A549 (cell line): Measurements from ENCODE around the gene TRDMT1. TPM values are rescaled to one million over a fixed set of nuclear protein-coding genes. Genes with fewer than 3 reads are reported as not detected.

Source experiments
- ATAC-seq, 2 experiments: fragments of 200-7000 bp in 1 of 2; fragments of >200 bp in 1 of 2; cut with Nextera tagmentation in 1 of 2; cut with Tn5 transposase in 1 of 2; 3 replicates each; pipeline versions ENCODE4 v1.8.0 to v1.9.1; 2018 to 2020; ENCODE audit warnings: mild to moderate bottlenecking in 1 of 2, moderate library complexity in 1 of 2
- CTCF ChIA-PET: fragments of 300-600 bp; sonication (Branson Sonifier 250); formaldehyde crosslinking; extraction: SDS; loops from one replicate; lab custom pipeline; 2021; ENCODE audit warnings: antibody characterized with exemption, inconsistent platforms; lab: Yijun Ruan, JAX
- POLR2A ChIA-PET: fragments of 350-600 bp; formaldehyde crosslinking; extraction: SDS; loops from one replicate; lab custom pipeline; 2021; ENCODE audit warnings: antibody characterized with exemption, inconsistent platforms; lab: Yijun Ruan, JAX
- DNase-seq, 2 experiments: peaks; one replicate each; pipeline versions ENCODE4 v3.0.0 to v3.0.0-alpha.2; 2011 to 2016; ENCODE audit warnings: low read depth in 1 of 2, low spot score in 1 of 2
- FAIRE-seq: peaks from 2 replicates; lab custom pipeline; 2011; peaks lifted over from hg19 to GRCh38; lab: Jason Lieb, UNC
- H3K27ac ChIP-seq, 2 experiments: fragments of >200 bp; sonication (Bioruptor Twin); formaldehyde crosslinking; 3 replicates each; pipeline ENCODE4 v1.5.1; 2016 to 2017
- H3K4me1 ChIP-seq: fragments of >200 bp; sonication (Bioruptor Twin); formaldehyde crosslinking; 3 replicates; pipeline ENCODE4 v1.6.1; 2016
- H3K4me2 ChIP-seq: fragments of >200 bp; sonication (Bioruptor Twin); formaldehyde crosslinking; 3 replicates; pipeline ENCODE4 v1.6.1; 2016
- H3K4me3 ChIP-seq: fragments of >200 bp; sonication (Bioruptor Twin); formaldehyde crosslinking; 3 replicates; pipeline ENCODE4 v1.5.1; 2016
- H3K9me3 ChIP-seq: fragments of >200 bp; sonication (Bioruptor Twin); formaldehyde crosslinking; 3 replicates; pipeline ENCODE4 v1.6.1; 2016
- EHF ChIP-seq: fragments of 250-450 bp; sonication (Bioruptor Pico); IDR thresholded peaks from 2 replicates; pipeline ENCODE4 v1.5.0; 2020; ENCODE audit warnings: mild to moderate bottlenecking
- EP300 ChIP-seq, 2 experiments: fragments of >200 bp; sonication (Bioruptor Twin); formaldehyde crosslinking; IDR thresholded peaks; 2 replicates in 1 of 2; 3 replicates in 1 of 2; pipeline ENCODE4 v1.6.1; 2016 to 2017
- FOSL2 ChIP-seq, 2 experiments: fragments of 450-650 bp in 1 of 2; fragments of >200 bp in 1 of 2; sonication (Bioruptor Twin) in 1 of 2; formaldehyde crosslinking; IDR thresholded peaks; 2 replicates each; pipeline versions ENCODE4 v1.5.0 to v1.6.1; 2016 to 2020; ENCODE audit warnings: mild to moderate bottlenecking in 1 of 2, moderate library complexity in 1 of 2
- GATA3 ChIP-seq: IDR thresholded peaks from 2 replicates; pipeline ENCODE4 v1.6.1; 2012; ENCODE audit warnings: borderline replicate concordance
- HDAC2 ChIP-seq: fragments of 200-600 bp; sonication (generic); IDR thresholded peaks from 2 replicates; pipeline ENCODE4 v1.6.1; 2016
- HEYL ChIP-seq: fragments of 250-450 bp; sonication (Bioruptor Pico); IDR thresholded peaks from 2 replicates; pipeline ENCODE4 v1.8.0; 2021; ENCODE audit warnings: mild to moderate bottlenecking, moderate library complexity
- HOXB13 ChIP-seq: fragments of 250-450 bp; sonication (Bioruptor Pico); IDR thresholded peaks from 2 replicates; pipeline ENCODE4 v1.5.0; 2020; ENCODE audit warnings: low read depth, mild to moderate bottlenecking, moderate library complexity
- HOXB5 ChIP-seq: fragments of 250-450 bp; sonication (Bioruptor Pico); IDR thresholded peaks from 2 replicates; pipeline ENCODE4 v1.5.0; 2020; ENCODE audit warnings: mild to moderate bottlenecking, moderate library complexity
- KDM1A ChIP-seq: fragments of 200-600 bp; sonication (generic); IDR thresholded peaks from 2 replicates; pipeline ENCODE4 v1.6.1; 2016; ENCODE audit warnings: low read depth, mild to moderate bottlenecking
- NFE2L2 ChIP-seq: fragments of 150-350 bp; conservative IDR thresholded peaks from 2 replicates; pipeline ENCODE4 v1.6.1; 2014; ENCODE audit warnings: low read length
- NR3C1 ChIP-seq: fragments of >200 bp; sonication (Bioruptor Twin); formaldehyde crosslinking; IDR thresholded peaks from 3 replicates; pipeline ENCODE4 v1.6.1; 2017
- PHF8 ChIP-seq: fragments of 200-600 bp; sonication (generic); IDR thresholded peaks from 2 replicates; pipeline ENCODE4 v1.6.1; 2016; ENCODE audit warnings: low read depth, mild to moderate bottlenecking, antibody characterized with exemption, moderate library complexity, borderline replicate concordance
- POLR2A ChIP-seq: IDR thresholded peaks from 2 replicates; pipeline ENCODE4 v1.6.1; 2012; ENCODE audit warnings: mild to moderate bottlenecking, low read length
- POLR2AphosphoS2 ChIP-seq: conservative IDR thresholded peaks from 2 replicates; pipeline ENCODE4 v1.6.1; 2012; ENCODE audit warnings: low read length, improper control_type of control experiment, inconsistent platforms
- RAD21 ChIP-seq, 2 experiments: fragments of >200 bp in 1 of 2; sonication (Bioruptor Twin) in 1 of 2; formaldehyde crosslinking in 1 of 2; IDR thresholded peaks in 1 of 2; conservative IDR thresholded peaks in 1 of 2; 2 replicates in 1 of 2; 3 replicates in 1 of 2; pipeline ENCODE4 v1.6.1; 2012 to 2018; ENCODE audit warnings: inconsistent platforms in 1 of 2
- RCOR1 ChIP-seq: fragments of 150-350 bp; IDR thresholded peaks from 2 replicates; pipeline ENCODE4 v1.6.1; 2014; ENCODE audit warnings: antibody characterized with exemption, low read length, low read depth
- ZFP36 ChIP-seq: fragments of 450-650 bp; IDR thresholded peaks from 2 replicates; pipeline ENCODE4 v1.6.1; 2014; ENCODE audit warnings: borderline replicate concordance; ENCODE audit not compliant: partially characterized antibody
- WGBS: methylation state at CpG from one replicate; pipeline ENCODE4 v1.1.6; 2017; ENCODE audit errors: missing lambda C conversion rate; 5-methylcytosine and 5-hydroxymethylcytosine counted together
- polyA plus RNA-seq, 4 experiments: library from polyadenylated mRNA; depleted of rRNA in 3 of 4; stranded (reverse); fragments of >200 nt; fragmentation: RNase III in 1 of 4; extraction: RNeasy Plus Mini Kit Qiagen cat#74134 plus additional on column Dnase treatment in 1 of 4; gene quantifications; 2 replicates in 3 of 4; 3 replicates in 1 of 4; pipeline ENCODE4 v1.2.3, GENCODE V29; 2011 to 2017
- TF ChIP-seq, protein P1 (sequence below): fragments of 150-350 bp; IDR thresholded peaks from 2 replicates; pipeline ENCODE4 v1.6.1; 2014; ENCODE audit warnings: low read depth, mild to moderate bottlenecking, low read length
- TF ChIP-seq, protein P2 (sequence below): IDR thresholded peaks from 2 replicates; pipeline ENCODE4 v1.6.1; 2012
- TF ChIP-seq, protein P3 (sequence below): fragments of 450-650 bp; IDR thresholded peaks from 2 replicates; pipeline ENCODE4 v1.6.1; 2014; ENCODE audit warnings: antibody characterized with exemption
- TF ChIP-seq, protein P4 (sequence below): fragments of 250-450 bp; sonication (Bioruptor Pico); IDR thresholded peaks from 2 replicates; pipeline ENCODE4 v1.5.0; 2020; ENCODE audit warnings: low read depth, mild to moderate bottlenecking, moderate library complexity

Gene TRDMT1
- polyA plus RNA-seq, 2 of the 4 experiments (the other 2 are of a cell fraction), result 2.4 to 7.4 TPM

DNA sequence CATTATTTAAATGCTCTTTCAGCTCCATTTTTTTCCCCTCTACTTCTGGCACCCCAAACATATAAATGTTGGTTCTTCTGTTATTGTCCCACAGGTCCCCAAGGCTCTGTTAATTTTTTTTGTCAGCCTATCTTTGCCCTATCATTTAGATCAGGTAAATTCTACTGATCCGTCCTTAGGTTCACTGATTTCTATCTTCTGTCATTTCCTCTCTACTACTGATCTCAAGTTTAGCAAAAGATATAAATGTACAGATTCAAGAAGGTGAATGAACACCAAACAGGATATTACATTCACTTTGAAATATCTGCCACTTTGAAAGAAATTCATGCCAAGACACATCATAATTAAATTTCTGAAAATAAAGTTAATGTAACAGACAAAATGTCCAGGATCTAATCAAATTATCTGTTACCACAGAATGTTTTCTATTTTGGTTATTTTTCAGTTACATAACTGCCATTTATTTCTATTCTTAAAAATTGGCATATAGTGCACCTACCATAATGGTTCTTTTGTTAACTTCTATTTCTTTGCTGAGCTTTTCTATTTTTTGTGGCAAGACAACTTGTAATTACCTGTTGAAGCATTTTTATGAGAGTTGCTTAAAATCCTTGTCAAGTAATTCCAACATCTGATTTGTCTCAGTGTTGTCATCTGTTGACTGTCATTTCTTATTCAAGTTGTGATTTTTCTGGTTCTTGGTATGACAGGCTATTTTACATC, 59.8 kb downstream of the TRDMT1 start:
- WGBS, result 90% methylated on average over 1 of the region's 1 CpG
- Histone ChIP-seq H3K27ac (no peak overlapping the region), H3K4me2 (no peak overlapping the region), H3K9me3 (0 out of 3 replicates have a peak, but pooled peaks cover 4% of the 10 kb centered on the region), H3K4me1 (no peaks in the 10 kb centered on the region), H3K4me3 (no peak overlapping the region)
- DNase-seq, result no peak
- FAIRE-seq, result peak; percentile 7
- TF ChIP-seq GATA3, result no peak
- TF ChIP-seq, protein P1, sequence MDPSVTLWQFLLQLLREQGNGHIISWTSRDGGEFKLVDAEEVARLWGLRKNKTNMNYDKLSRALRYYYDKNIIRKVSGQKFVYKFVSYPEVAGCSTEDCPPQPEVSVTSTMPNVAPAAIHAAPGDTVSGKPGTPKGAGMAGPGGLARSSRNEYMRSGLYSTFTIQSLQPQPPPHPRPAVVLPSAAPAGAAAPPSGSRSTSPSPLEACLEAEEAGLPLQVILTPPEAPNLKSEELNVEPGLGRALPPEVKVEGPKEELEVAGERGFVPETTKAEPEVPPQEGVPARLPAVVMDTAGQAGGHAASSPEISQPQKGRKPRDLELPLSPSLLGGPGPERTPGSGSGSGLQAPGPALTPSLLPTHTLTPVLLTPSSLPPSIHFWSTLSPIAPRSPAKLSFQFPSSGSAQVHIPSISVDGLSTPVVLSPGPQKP, result no peak
- TF ChIP-seq, protein P2, sequence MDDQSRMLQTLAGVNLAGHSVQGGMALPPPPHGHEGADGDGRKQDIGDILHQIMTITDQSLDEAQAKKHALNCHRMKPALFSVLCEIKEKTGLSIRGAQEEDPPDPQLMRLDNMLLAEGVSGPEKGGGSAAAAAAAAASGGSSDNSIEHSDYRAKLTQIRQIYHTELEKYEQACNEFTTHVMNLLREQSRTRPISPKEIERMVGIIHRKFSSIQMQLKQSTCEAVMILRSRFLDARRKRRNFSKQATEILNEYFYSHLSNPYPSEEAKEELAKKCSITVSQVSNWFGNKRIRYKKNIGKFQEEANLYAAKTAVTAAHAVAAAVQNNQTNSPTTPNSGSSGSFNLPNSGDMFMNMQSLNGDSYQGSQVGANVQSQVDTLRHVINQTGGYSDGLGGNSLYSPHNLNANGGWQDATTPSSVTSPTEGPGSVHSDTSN, result no peak
- no peak for TF ChIP-seq ZFP36
- TF ChIP-seq HOXB5 (CRISPR knock-in tag), result no peak
- no peak for TF ChIP-seq HEYL (CRISPR knock-in tag)
- no peak for TF ChIP-seq POLR2AphosphoS2
- no peak for TF ChIP-seq POLR2A
- ATAC-seq, result no peak
- ChIA-PET CTCF (no interaction called here), POLR2A (no interaction called here)

DNA sequence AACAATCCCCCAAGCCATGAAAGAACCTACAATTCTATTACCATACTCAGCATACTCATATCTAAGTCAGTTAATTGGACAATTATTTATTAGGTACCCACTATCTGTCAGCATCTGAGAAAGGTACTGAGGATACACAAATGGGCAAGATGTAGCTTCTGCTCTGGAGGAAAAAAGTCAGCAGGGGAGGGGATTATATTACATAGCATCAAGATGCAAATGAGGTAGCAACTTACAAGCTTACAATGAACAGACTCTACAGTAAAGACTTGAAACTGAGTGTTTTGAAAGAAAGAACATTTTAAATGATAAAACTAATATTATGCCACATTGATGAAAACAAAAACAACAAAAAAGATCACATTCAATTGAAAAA, 61.1 kb downstream of the TRDMT1 start:
- Histone ChIP-seq H3K9me3 (0 out of 3 replicates have a peak, but pooled peaks cover 4% of the 10 kb centered on the region), H3K4me1 (no peaks in the 10 kb centered on the region), H3K27ac (no peak overlapping the region), H3K4me3 (no peak overlapping the region), H3K4me2 (no peak overlapping the region)
- ATAC-seq, result no peak
- DNase-seq, result no peak
- no peak for FAIRE-seq
- CTCF ChIA-PET, result no interaction called here
- POLR2A ChIA-PET, result no interaction called here
- TF ChIP-seq HOXB13 (CRISPR knock-in tag) (no peak), KDM1A (no peak), FOSL2 (IDR thresholded peaks at IDR 0.05) (no peak), FOSL2 (CRISPR knock-in tag; IDR thresholded peaks at IDR 0.05) (no peak), NR3C1 (no peak), ZFP36 (no peak), HDAC2 (no peak), NFE2L2 (no peak), RCOR1 (no peak), EP300 (IDR thresholded peaks at IDR 0.05) (no peak), PHF8 (no peak)
- TF ChIP-seq, protein P3, sequence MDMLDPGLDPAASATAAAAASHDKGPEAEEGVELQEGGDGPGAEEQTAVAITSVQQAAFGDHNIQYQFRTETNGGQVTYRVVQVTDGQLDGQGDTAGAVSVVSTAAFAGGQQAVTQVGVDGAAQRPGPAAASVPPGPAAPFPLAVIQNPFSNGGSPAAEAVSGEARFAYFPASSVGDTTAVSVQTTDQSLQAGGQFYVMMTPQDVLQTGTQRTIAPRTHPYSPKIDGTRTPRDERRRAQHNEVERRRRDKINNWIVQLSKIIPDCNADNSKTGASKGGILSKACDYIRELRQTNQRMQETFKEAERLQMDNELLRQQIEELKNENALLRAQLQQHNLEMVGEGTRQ, result no peak
- TF ChIP-seq, protein P2, result no peak

DNA sequence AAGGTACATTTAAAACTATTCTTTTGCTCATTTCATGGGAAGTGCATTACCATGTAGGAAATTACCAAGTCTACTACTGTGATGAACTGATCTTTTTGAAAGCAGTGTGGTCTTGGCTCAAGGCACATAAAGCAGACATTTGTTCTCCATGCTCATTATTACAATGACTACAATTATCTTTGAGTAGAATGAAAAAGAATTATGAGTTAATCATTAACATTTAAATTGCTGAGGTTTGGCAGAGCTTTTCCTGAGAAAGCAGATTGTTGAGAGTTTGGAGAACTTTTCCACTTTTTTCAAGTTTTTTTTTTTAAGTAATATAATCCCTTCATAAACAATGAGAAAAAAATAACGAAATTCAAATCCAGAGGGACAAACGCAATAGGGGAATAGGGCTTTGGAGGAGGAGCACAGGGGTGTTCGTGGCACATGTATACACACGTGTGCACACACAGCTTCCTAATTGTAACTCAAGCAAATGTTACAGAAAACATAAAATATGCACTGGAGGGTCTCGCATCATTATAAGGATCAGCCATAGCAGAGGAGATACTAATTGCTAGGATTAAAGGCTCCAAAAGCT, 62.9 kb downstream of the TRDMT1 start:
- Histone ChIP-seq H3K4me2 (no peak overlapping the region), H3K9me3 (0 out of 3 replicates have a peak, but pooled peaks cover 4% of the 10 kb centered on the region), H3K4me1 (no peaks in the 10 kb centered on the region), H3K4me3 (no peak overlapping the region), H3K27ac (no peak overlapping the region)
- ATAC-seq, result no peak
- POLR2A ChIA-PET, result no interaction called here
- CTCF ChIA-PET, result interaction anchor here (1.1 kb wide), 1 partner anchor 63 kb away, joined by 4 read pairs; the partner anchor contains the start of gene TRDMT1
- 55% methylated on average over 5 of the region's 5 CpGs for WGBS
- DNase-seq, result no peak
- FAIRE-seq, result no peak
- TF ChIP-seq, protein P4, sequence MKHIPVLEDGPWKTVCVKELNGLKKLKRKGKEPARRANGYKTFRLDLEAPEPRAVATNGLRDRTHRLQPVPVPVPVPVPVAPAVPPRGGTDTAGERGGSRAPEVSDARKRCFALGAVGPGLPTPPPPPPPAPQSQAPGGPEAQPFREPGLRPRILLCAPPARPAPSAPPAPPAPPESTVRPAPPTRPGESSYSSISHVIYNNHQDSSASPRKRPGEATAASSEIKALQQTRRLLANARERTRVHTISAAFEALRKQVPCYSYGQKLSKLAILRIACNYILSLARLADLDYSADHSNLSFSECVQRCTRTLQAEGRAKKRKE, result no peak
- TF ChIP-seq GATA3 (no peak), NFE2L2 (no peak), POLR2A (no peak), EHF (CRISPR knock-in tag) (no peak), ZFP36 (no peak), KDM1A (no peak), RAD21 (conservative IDR thresholded peaks at IDR 0.05 in 1 of 2, IDR thresholded peaks at IDR 0.05 in 1 of 2) (no peak)
- TF ChIP-seq, all 56 proteins: peak for 0
